ENCODE measurements around the gene PPP3CA. TPM values are rescaled to one million over a fixed set of nuclear protein-coding genes. Genes with fewer than 3 reads are reported as not detected.

Gene PPP3CA
- total and polyA plus RNA-seq, 8 donors, result 38.8 to 58.6 (median 54.8) TPM

DNA sequence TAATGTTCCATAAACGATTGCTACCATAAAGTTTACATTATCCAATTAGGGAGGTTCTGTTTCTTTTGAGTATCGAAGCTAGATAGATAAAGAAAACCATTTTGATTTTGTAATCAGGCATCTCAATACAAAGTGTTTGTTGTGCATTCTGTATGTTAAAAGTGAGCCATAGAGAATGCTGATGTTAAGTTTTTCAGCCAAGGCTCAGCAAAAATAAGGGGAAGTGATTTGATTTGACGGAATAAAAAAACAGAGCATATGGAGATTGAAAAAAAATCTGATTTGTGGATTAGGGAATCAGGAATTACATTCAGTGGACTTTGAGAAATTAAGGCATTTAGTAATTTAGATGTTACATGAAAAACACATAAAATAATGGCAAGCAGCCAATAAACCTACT is 314.8 kb downstream of the PPP3CA start:
- H3K27me3 ChIP-seq, result no peaks in the 10 kb centered on the region
- ATAC-seq (no peak), DNase-seq (no peak)

DNA sequence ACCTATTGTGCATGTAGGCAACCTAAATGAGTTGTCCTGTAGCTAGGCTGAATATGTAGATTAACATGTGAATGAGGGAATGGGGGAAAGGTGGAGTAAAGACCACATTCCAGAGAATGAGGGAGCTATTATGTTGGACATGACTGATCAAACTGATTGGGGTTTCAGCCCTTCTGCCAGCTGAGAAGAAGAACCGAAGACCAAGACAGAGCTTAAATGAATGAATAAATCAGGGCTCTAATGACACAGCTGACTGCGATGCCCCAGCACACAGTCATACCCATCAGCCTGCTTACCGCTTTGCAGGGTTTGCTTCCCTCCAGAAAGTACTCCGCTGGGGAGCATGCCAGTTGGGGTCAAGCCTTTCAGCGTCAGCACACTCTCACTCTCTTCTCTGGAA is 315.4 kb downstream of the PPP3CA start:
- peaks cover 0 to 14% of the 10 kb centered on the region in 2 donors for H3K36me3 ChIP-seq
- TF ChIP-seq, protein P1, sequence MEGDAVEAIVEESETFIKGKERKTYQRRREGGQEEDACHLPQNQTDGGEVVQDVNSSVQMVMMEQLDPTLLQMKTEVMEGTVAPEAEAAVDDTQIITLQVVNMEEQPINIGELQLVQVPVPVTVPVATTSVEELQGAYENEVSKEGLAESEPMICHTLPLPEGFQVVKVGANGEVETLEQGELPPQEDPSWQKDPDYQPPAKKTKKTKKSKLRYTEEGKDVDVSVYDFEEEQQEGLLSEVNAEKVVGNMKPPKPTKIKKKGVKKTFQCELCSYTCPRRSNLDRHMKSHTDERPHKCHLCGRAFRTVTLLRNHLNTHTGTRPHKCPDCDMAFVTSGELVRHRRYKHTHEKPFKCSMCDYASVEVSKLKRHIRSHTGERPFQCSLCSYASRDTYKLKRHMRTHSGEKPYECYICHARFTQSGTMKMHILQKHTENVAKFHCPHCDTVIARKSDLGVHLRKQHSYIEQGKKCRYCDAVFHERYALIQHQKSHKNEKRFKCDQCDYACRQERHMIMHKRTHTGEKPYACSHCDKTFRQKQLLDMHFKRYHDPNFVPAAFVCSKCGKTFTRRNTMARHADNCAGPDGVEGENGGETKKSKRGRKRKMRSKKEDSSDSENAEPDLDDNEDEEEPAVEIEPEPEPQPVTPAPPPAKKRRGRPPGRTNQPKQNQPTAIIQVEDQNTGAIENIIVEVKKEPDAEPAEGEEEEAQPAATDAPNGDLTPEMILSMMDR (IDR thresholded peaks at IDR 0.05), result no peak

More for the DNA sequence above, 314.8 kb downstream of the PPP3CA start:
- Histone ChIP-seq H3K27ac (no peak overlapping the region), H3K36me3 (peaks cover 0 to 14% of the 10 kb centered on the region in 2 donors), H3K9me3 (no peaks in the 10 kb centered on the region), H3K4me3 (no peak overlapping the region), H3K4me1 (peaks cover 0 to 9% of the 10 kb centered on the region in 2 donors)
- TF ChIP-seq, protein P1 (IDR thresholded peaks at IDR 0.05), result no peak
- intact Hi-C loops (cut with DNase I), result no loop called here

DNA sequence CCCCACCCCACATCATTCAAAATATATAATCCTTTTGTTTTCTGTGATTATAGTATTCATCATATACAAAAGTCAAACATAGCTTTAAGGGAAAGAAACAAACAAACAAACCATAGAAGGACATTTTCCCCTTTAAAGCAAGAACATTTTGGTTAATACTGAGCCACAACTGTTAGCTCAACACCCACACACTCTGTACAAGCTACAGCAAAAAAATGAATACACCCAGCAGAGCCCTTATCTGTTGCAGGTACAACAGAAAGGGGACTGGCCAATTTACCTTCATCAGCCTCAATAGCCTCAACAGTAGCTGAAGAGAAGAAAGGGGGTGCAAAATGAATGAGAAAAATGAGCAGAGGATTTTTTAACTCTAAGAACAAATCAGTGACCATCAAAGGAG is 318.4 kb downstream of the PPP3CA start:
- ATAC-seq (no peak), DNase-seq (no peak)
- Histone ChIP-seq H3K27ac (no peak overlapping the region), H3K36me3 (peaks cover 0 to 14% of the 10 kb centered on the region in 2 donors), H3K4me3 (no peak overlapping the region), H3K27me3 (no peaks in the 10 kb centered on the region), H3K9me3 (no peaks in the 10 kb centered on the region), H3K4me1 (no peaks in the 10 kb centered on the region)
- intact Hi-C loops (cut with DNase I), result no loop called here
- TF ChIP-seq, protein P1 (IDR thresholded peaks at IDR 0.05), result no peak

More for the DNA sequence above, 315.4 kb downstream of the PPP3CA start:
- Histone ChIP-seq H3K9me3 (no peaks in the 10 kb centered on the region), H3K27ac (no peak overlapping the region), H3K27me3 (no peaks in the 10 kb centered on the region), H3K4me1 (peaks cover 0 to 5% of the 10 kb centered on the region in 2 donors), H3K4me3 (no peak overlapping the region)
- ATAC-seq (no peak), DNase-seq (no peak)
- intact Hi-C loops (cut with DNase I), result no loop called here

DNA sequence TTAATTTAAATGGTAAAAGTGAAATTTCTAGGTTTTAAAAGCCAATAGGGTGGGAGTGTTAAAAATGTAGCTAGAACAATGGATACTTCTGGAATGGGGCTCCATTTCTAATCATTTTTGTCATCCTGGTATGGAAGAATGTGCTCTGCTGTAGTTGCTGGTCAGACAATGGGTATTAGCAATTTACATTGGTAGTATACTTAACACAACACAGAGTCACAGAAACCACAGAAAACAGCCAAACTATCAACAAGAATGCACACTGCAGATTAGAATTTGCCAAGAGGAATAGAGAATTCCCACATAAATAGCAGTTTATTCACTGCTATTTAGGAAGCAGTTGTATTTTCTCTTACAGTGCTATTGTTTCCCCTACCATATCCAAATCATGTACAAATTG is 319.6 kb downstream of the PPP3CA start:
- Histone ChIP-seq H3K9me3 (no peaks in the 10 kb centered on the region), H3K27ac (no peak overlapping the region), H3K4me1 (no peaks in the 10 kb centered on the region), H3K36me3 (peaks cover 0 to 14% of the 10 kb centered on the region in 2 donors), H3K4me3 (no peak overlapping the region), H3K27me3 (no peaks in the 10 kb centered on the region)
- no peak for DNase-seq
- intact Hi-C loops (cut with DNase I), result no loop called here
- ATAC-seq, result no peak
- TF ChIP-seq, protein P1 (IDR thresholded peaks at IDR 0.05), result no peak

DNA sequence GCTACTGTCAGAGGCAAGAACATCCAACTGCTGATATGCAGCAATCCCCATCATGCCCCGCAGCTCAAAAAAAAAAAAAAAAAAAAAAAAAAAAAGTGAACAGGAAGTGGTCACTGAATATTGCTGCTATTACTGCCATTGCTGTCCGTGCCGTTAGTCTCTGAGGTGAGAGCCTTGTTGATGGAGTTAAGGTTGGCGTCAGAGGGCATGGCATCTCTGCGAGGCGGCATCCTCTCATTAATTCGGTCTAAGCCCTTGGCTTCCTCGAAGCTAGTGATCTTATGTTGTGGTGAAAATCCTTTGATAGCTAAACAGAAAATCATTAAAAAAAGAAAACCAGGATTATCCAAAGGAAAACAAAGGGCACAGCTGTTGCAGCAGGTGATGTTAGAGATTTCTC is 321.6 kb downstream of the PPP3CA start:
- no peak overlapping the region for H3K27ac ChIP-seq
- H3K9me3 ChIP-seq, result no peaks in the 10 kb centered on the region
- ATAC-seq (no peak), DNase-seq (no peak)
- no peak overlapping the region for H3K4me3 ChIP-seq
- peaks cover 0 to 7% of the 10 kb centered on the region in 2 donors for H3K4me1 ChIP-seq
- H3K27me3 ChIP-seq, result no peaks in the 10 kb centered on the region
- intact Hi-C loops (cut with DNase I), result no loop called here
- peaks cover 0 to 5% of the 10 kb centered on the region in 2 donors for H3K36me3 ChIP-seq
- TF ChIP-seq, protein P1 (IDR thresholded peaks at IDR 0.05), result no peak
